Measurements from ENCODE around the gene PTGER4.
A peak's percentile ranks its signal among the peaks of the same experiment; 100 is the strongest.

The PTGER4 gene

DNA sequence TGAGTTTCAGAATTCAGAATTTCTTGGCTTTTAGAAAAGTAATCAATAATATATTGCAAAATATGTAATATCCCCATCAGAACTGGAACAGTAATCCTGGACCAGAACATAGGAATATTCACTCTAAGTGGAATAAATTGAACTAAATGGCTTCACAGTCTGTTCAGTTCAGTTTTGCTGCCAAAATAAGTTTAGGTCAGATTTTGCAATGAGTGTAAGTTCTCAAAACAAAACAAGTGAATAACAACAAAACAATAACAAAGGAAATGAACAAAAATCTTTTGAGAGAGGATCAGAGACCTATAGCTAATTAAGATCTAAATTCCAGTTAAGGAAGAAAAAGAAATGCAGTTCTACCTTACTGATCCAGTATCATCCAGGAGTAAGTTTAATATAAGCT is 9.3 kb downstream of the PTGER4 start:
- TF ChIP-seq, protein P1, sequence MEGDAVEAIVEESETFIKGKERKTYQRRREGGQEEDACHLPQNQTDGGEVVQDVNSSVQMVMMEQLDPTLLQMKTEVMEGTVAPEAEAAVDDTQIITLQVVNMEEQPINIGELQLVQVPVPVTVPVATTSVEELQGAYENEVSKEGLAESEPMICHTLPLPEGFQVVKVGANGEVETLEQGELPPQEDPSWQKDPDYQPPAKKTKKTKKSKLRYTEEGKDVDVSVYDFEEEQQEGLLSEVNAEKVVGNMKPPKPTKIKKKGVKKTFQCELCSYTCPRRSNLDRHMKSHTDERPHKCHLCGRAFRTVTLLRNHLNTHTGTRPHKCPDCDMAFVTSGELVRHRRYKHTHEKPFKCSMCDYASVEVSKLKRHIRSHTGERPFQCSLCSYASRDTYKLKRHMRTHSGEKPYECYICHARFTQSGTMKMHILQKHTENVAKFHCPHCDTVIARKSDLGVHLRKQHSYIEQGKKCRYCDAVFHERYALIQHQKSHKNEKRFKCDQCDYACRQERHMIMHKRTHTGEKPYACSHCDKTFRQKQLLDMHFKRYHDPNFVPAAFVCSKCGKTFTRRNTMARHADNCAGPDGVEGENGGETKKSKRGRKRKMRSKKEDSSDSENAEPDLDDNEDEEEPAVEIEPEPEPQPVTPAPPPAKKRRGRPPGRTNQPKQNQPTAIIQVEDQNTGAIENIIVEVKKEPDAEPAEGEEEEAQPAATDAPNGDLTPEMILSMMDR (IDR thresholded peaks at IDR 0.05), result no peak

DNA sequence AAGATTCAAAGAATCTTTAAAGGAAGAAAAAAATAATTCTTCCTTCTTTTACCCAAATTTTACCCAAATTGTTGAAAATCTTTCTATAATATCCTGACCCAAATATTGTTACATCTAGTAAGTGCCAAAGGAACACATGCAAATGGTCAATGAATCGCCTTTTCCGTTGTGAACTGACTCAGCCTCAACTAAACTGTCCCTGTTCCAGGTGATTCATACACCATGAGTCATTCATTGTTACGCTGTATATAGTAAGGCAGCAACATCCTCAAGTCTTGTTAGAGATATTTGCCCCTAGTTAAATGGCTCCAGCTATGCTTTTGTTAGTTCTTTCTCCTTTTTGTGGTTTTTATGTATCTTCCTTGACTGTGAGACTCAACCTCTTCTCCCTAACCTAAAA is 9.7 kb downstream of the PTGER4 start:
- TF ChIP-seq, protein P1 (IDR thresholded peaks at IDR 0.05), result no peak

DNA sequence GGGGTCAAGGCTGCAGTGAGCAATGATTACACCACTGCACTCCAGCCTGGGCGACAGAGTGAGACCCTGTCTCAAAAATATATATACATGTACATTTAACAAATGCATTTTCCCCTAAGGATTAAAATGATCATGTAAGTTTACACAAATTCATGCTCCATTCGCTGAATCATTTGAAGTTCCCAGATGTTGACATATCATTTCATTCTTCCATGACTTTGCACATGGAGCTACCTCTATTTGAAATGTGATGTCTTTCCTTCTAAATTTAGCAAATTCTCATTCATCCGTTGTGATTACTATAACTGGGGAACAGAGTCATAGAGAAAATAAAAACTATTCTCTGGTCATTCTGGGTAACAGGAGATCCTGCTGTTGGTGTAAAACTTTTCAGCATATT is 10.6 kb downstream of the PTGER4 start:
- TF ChIP-seq, protein P1 (IDR thresholded peaks at IDR 0.05), result no peak

DNA sequence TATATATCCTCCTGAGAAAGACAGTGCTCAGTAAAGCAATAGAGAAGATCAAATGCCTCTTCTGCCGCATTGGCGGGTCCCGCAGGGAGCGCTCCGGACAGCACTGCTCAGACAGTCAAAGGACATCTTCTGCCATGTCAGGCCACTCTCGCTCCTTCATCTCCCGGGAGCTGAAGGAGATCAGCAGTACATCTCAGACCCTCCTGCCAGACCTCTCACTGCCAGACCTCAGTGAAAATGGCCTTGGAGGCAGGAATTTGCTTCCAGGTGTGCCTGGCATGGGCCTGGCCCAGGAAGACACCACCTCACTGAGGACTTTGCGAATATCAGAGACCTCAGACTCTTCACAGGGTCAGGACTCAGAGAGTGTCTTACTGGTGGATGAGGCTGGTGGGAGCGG is 12.2 kb downstream of the PTGER4 start:
- TF ChIP-seq, protein P1 (IDR thresholded peaks at IDR 0.05), result no peak

DNA sequence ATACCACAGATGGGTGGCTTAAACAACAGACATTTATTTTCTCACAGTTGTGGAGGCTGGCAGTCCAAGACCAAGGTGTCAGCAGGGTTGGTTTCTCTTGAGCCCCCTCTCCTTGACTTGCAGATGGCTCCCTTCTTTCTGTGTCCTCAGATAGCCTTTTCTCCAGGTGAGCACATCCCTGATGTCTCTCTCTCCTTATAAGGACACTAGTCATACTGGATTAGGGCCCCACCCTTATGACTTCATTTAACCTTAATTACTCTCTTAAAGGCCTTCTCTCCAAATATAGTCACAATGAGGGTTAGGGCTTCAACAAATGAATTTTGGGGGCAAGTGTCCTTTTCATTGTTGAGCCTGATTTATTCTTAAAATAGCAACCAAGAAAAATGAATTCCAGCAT is 14.7 kb downstream of the PTGER4 start:
- TF ChIP-seq, protein P1 (IDR thresholded peaks at IDR 0.05), result no peak

DNA sequence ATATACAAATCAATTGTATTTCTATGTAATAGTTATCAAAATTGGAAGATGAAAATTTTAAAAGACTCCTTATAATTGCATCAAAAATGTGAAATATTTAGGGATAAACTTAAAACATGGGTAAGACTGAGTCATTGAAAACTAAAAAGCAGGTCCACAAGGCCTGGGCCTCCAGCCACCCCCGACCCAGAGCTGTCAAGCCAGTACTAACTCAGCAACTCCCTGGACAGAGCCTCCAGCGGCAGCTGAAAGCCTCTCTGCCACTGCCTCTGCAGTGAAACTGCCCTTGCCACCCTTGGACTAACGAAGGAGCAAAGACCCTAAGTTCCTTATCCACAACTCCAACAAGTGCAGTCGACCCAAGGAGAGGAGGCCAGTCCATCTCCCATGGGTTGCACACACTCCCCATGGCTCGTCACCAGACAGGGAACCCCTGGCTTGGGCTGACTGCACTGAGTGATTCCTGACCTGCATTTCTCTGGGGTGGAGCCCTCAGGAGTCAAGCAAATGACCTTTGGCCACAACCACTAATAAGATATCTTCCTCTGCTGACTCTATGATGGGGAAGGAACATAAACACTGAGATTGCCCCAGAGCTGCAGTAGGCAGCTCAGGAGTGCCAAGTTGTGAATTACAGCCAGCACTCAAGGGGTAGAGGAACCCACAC is 20.5 kb downstream of the PTGER4 start:
- TF ChIP-seq, protein P1 (IDR thresholded peaks at IDR 0.05), result no peak

DNA sequence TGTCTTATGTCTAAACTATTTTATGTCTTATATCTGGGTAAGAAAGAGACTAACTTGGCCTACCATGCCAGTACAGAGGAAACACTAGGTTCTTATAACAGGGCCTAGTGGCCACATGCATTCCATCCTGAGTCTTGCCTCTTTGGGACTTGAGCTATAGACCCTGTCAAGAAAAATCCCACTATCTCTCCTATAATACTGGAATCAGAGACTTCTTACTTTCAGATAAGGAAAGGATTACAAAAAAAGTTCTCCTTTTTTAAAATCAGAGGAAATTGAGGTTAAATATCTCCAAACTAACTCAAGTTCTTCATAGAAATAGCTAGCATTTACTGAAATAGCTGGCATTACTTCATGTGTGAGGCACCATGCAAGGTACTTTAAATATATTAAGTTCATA is 34.3 kb downstream of the PTGER4 start:
- TF ChIP-seq, protein P1 (IDR thresholded peaks at IDR 0.05), result no peak

DNA sequence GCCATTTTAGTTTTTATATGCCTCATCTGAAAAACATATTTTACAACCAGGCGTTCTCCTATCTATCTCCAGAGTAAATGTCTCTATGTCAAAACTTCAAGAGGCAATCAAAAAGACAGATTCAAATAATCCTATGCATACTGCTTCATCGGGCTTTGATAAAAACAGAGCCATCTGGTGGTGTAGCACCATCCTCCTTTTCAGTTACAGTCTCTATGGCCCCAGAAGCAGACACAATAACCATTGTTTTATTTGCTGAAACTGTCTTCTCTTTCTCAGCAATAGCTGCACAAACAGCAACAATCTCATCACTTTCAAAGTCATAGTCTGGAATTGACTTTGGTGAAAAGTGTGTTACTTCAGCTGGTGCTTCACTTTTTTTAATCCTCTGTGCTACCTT is 36.3 kb downstream of the PTGER4 start:
- TF ChIP-seq, protein P1 (IDR thresholded peaks at IDR 0.05), result peak; percentile 55; the same call in 1 of the 2 replicates

Measured in LNCAP (cell line).